DMS114 treated with DMSO at 0.1 percent for 48 hours (cell line): ENCODE measurements around the gene CHRND.

Experiments used
- DNase-seq: peaks from one replicate; lab custom pipeline; 2025; ENCODE audit not compliant: unreplicated experiment; lab: John Stamatoyannopoulos, UW

Gene CHRND

GRCh38 chr2:232502911-232503808 is 22.8 kb upstream of the CHRND start:
- DNase-seq: no peak

- no peak for DNase-seq
Measured at GRCh38 chr2:232503809-232504323, 22.1 kb upstream of the CHRND start.

GRCh38 chr2:232504438-232504837 is 21.5 kb upstream of the CHRND start:
- no peak for DNase-seq

- no peak for DNase-seq
Measured at GRCh38 chr2:232505856-232506255, 20.1 kb upstream of the CHRND start.

GRCh38 chr2:232506709-232507108 is 19.3 kb upstream of the CHRND start:
- DNase-seq: no peak

GRCh38 chr2:232508251-232508650 is 17.7 kb upstream of the CHRND start:
- DNase-seq: no peak

GRCh38 chr2:232511336-232511890 is 14.5 kb upstream of the CHRND start:
- DNase-seq: no peak

GRCh38 chr2:232512602-232513001 is 13.4 kb upstream of the CHRND start:
- DNase-seq: no peak

- DNase-seq: no peak
Measured at GRCh38 chr2:232513353-232513752, 12.6 kb upstream of the CHRND start.

- DNase-seq: no peak
Measured at GRCh38 chr2:232515639-232516038, 10.3 kb upstream of the CHRND start.

GRCh38 chr2:232516551-232516950 is 9.4 kb upstream of the CHRND start:
- DNase-seq: no peak

- DNase-seq: no peak
Measured at GRCh38 chr2:232518844-232519243, 7.1 kb upstream of the CHRND start.

GRCh38 chr2:232519581-232520438 is 6.2 kb upstream of the CHRND start, which contains the start of gene PRSS56:
Gene PRSS56 (plus strand): TSS chr2:232520388. CDS start chr2:232520599, 211 bp downstream.
- no peak for DNase-seq

GRCh38 chr2:232520489-232520888 is 5.5 kb upstream of the CHRND start:
- no peak for DNase-seq

- no peak for DNase-seq
Measured at GRCh38 chr2:232521098-232521497, 4.9 kb upstream of the CHRND start.

GRCh38 chr2:232521959-232522622 is 3.9 kb upstream of the CHRND start:
- DNase-seq: no peak

- no peak for DNase-seq
Measured at GRCh38 chr2:232522623-232523401, 3.1 kb upstream of the CHRND start.

GRCh38 chr2:232523402-232523681 is 2.6 kb upstream of the CHRND start:
- DNase-seq: no peak

GRCh38 chr2:232523682-232524597 is 2.0 kb upstream of the CHRND start:
- no peak for DNase-seq
